ENCODE data around the gene PRR33.
"Not testable (repeated sequence)": the region's sequence is repeated elsewhere in the genome, so short reads cannot be mapped to it uniquely, and the experiment has no call there.

PRR33 gene

DNA sequence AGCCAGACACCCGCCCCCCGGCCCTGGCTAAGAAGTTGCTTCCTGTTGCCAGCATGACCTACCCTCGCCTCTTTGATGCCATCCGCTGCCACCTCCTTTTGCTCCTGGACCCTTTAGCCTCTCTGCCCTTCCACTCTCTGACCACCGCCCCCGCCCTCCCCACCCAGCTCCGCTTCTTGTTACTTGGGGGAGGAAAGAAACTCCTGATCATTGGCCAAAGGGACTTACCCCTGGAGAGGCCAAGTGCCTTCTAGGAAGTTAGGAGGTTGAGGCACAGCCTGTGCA is at the start of gene PRR33:
PRR33 (minus strand) TSS at position 65 of the 285 bp plus-strand sequence. CDS start 1,311 bp downstream, outside the sequence.
- H3K36me3 ChIP-seq = no peaks in the 10 kb centered on the region
- H3K27ac ChIP-seq = no peak within 1 kb of the TSS
- no peak within 1 kb of the TSS for H3K4me3 ChIP-seq (ENCODE audit: low read depth, low read length)
- no peaks in the 10 kb centered on the region for H3K9me3 ChIP-seq (ENCODE audit: severe bottlenecking)
- DNase-seq = no peak
- TF ChIP-seq CTCF (IDR thresholded peaks at IDR 0.05; ENCODE audit: low read depth, low read length) = no peak
- H3K27me3 ChIP-seq (ENCODE audit: insufficient read depth, low read depth, severe bottlenecking) = peaks cover 79% of the 10 kb centered on the region

GRCh38 chr11:1939788-1940187 is 48.1 kb upstream of the PRR33 start:
- not testable (repeated sequence) for H3K9me3 ChIP-seq (ENCODE audit: severe bottlenecking); H3K27ac ChIP-seq; H3K4me3 ChIP-seq (ENCODE audit: low read depth, low read length); H3K36me3 ChIP-seq
- DNase-seq = peak; percentile 2
- H3K27me3 ChIP-seq (ENCODE audit: insufficient read depth, low read depth, severe bottlenecking) = peaks cover 14% of the 10 kb centered on the region

DNA sequence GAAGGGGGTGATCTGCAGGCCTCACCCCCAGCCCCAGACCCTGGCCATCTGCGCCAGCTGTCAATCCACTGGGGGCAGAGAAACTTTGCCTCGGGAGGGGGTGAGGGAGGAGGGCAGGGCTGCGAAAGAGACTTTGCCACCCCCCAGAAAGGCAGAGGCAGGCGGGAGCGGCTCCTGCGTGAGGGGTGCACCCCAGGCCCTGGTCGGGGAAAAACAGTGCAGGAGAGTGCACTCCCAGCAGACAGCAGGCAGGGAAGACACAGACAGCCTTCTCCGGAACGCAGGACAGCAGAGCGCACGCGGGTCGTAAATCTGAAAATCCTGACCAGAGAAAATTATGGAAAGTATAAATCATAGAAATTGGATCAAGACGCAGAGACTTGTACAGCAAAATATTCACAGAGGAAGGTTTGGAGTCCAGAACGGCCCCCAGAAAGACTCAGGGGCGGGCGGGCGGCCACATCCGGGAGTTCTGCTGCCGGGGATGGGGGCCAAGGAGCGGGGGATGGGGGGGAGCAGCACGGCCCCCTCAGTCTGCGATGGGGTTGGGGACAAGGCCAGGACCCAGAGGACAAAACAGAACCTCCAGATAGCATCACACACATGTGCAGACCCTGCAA is 47.4 kb upstream of the PRR33 start:
- H3K36me3 ChIP-seq = no peaks in the 10 kb centered on the region
- no peaks in the 10 kb centered on the region for H3K9me3 ChIP-seq (ENCODE audit: severe bottlenecking)
- TF ChIP-seq CTCF (IDR thresholded peaks at IDR 0.05; ENCODE audit: low read depth, low read length) = no peak
- no peak for DNase-seq
- H3K27me3 ChIP-seq (ENCODE audit: insufficient read depth, low read depth, severe bottlenecking) = peaks cover 21% of the 10 kb centered on the region
- H3K4me3 ChIP-seq (ENCODE audit: low read depth, low read length) = no peak overlapping the region
- H3K27ac ChIP-seq = no peak overlapping the region

- H3K36me3 ChIP-seq = no peaks in the 10 kb centered on the region
- H3K27me3 ChIP-seq (ENCODE audit: insufficient read depth, low read depth, severe bottlenecking) = peaks cover 27% of the 10 kb centered on the region
- H3K4me3 ChIP-seq (ENCODE audit: low read depth, low read length) = no peak overlapping the region
- TF ChIP-seq CTCF (IDR thresholded peaks at IDR 0.05; ENCODE audit: low read depth, low read length) = no peak
- DNase-seq = peak; percentile 5
- H3K9me3 ChIP-seq (ENCODE audit: severe bottlenecking) = no peaks in the 10 kb centered on the region
- no peak overlapping the region for H3K27ac ChIP-seq
Measured at GRCh38 chr11:1938343-1939005, 46.8 kb upstream of the PRR33 start.

DNA sequence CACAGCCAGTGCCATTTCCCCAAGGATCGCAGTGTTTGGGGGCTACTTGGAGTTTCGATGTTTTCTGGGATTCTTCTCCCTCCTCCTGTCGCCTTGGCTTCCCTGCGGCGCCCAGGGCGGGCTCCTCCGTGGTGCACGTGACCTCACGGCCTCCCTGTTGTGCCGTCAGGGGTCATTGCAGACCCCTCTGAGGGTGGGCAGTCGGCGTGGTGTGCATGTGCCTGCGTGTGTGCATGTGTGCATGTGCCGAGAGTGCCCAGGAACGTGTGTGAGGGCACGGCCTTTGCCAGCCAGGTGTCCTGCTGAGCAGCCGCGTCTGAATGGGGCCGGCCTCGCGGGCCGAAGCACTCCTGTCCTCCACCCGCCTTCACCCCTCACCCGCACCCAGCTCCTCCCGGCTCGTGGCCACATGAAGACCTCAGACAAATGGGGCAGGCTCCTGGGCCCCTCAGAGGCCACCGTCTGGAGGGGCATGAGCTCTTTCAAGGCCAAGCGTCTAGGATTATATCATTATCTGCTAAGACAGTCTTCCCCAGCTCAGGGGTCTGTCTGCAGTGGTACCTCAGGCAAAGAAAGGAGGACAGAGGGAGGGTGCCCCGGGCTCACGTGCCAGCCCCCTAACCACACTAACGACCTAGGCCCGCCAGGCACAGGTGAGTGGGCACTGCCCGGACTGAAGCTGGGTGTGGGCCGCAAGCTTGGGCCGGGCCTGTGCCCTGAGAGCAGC is 46.1 kb upstream of the PRR33 start:
- no peak overlapping the region for H3K4me3 ChIP-seq (ENCODE audit: low read depth, low read length)
- H3K27me3 ChIP-seq (ENCODE audit: insufficient read depth, low read depth, severe bottlenecking) = peaks cover 31% of the 10 kb centered on the region
- DNase-seq = peak; percentile 7
- TF ChIP-seq CTCF (IDR thresholded peaks at IDR 0.05; ENCODE audit: low read depth, low read length) = no peak
- H3K36me3 ChIP-seq = no peaks in the 10 kb centered on the region
- H3K27ac ChIP-seq = no peak overlapping the region
- H3K9me3 ChIP-seq (ENCODE audit: severe bottlenecking) = no peaks in the 10 kb centered on the region

- H3K36me3 ChIP-seq = no peaks in the 10 kb centered on the region
- peaks cover 36% of the 10 kb centered on the region for H3K27me3 ChIP-seq (ENCODE audit: insufficient read depth, low read depth, severe bottlenecking)
- H3K4me3 ChIP-seq (ENCODE audit: low read depth, low read length) = no peak overlapping the region
- no peak overlapping the region for H3K27ac ChIP-seq
- no peak for TF ChIP-seq CTCF (IDR thresholded peaks at IDR 0.05; ENCODE audit: low read depth, low read length)
- no peaks in the 10 kb centered on the region for H3K9me3 ChIP-seq (ENCODE audit: severe bottlenecking)
- DNase-seq = no peak
Measured at GRCh38 chr11:1936781-1937615, 45.3 kb upstream of the PRR33 start.

Measured in WERI-Rb-1 (cell line).